HepG2 (cell line): ENCODE data around the gene EXOC1. TPM values are rescaled to one million over a fixed set of nuclear protein-coding genes. Genes with fewer than 3 reads are reported as not detected.
A peak's percentile ranks its signal among the peaks of the same experiment; 100 is the strongest.
"Not testable (repeated sequence)": the region's sequence is repeated elsewhere in the genome, so short reads cannot be mapped to it uniquely, and the experiment has no call there.

Experiments used
- ATAC-seq: fragments of 200-7000 bp; cut with Tn5 transposase; 3 replicates; pipeline ENCODE4 v1.9.1; 2020; ENCODE audit warnings: mild to moderate bottlenecking, moderate library complexity
- BruUV-seq: library from RNA; stranded (reverse); fragments of 400-500 nt; replicated peaks from 2 replicates; lab custom pipeline; 2021; lab: Mats Ljungman, UMichigan
- CTCF ChIA-PET: fragments of 300-600 bp; formaldehyde crosslinking; extraction: SDS; loops from one replicate; lab custom pipeline; 2021; ENCODE audit warnings: low total read pairs, inconsistent platforms, low intra/inter-chr PET ratio; lab: Yijun Ruan, JAX
- POLR2A ChIA-PET: fragments of 350-600 bp; sonication (Branson Sonifier 250); formaldehyde crosslinking; loops from one replicate; lab custom pipeline; 2020; ENCODE audit warnings: antibody characterized with exemption, inconsistent platforms; lab: Yijun Ruan, JAX
- DNase-seq: peaks from one replicate; pipeline ENCODE4 v3.0.0-alpha.2; 2015; ENCODE audit warnings: low spot score
- FAIRE-seq: peaks from 3 replicates; lab custom pipeline; 2011; peaks lifted over from hg19 to GRCh38; lab: Jason Lieb, UNC
- H2AFZ ChIP-seq: one replicate; pipeline ENCODE4 v1.6.1; 2011; ENCODE audit warnings: low read length, inconsistent platforms
- H3K27ac ChIP-seq: fragments of 300-600 bp; 3 replicates; pipeline ENCODE4 v1.8.0; 2011; ENCODE audit warnings: mixed run types, mild to moderate bottlenecking, mixed read lengths, low read length, inconsistent platforms; ENCODE audit not compliant: insufficient read depth; ENCODE audit errors: extremely low read length
- H3K27me3 ChIP-seq, 2 experiments: fragments of 200-600 bp in 1 of 2; 2 replicates in 1 of 2; 3 replicates in 1 of 2; pipeline versions ENCODE4 v1.6.0 to v1.8.0; 2011; ENCODE audit warnings: low read length in 2 of 2, mild to moderate bottlenecking in 2 of 2, moderate library complexity in 2 of 2, inconsistent platforms in 1 of 2; ENCODE audit not compliant: insufficient read depth in 2 of 2, control insufficient read depth in 1 of 2
- H3K36me3 ChIP-seq, 2 experiments: fragments of 200-600 bp in 1 of 2; replicated peaks in 1 of 2; 2 replicates in 1 of 2; 3 replicates in 1 of 2; pipeline versions ENCODE4 v1.5.1 to v1.8.0; 2011; ENCODE audit warnings: low read length in 2 of 2, inconsistent platforms in 1 of 2; ENCODE audit not compliant: insufficient read depth in 2 of 2, control insufficient read depth in 1 of 2
- H3K4me1 ChIP-seq: 2 replicates; pipeline ENCODE4 v1.5.1; 2012; ENCODE audit warnings: low read length, inconsistent platforms; ENCODE audit not compliant: insufficient read depth
- H3K4me2 ChIP-seq: 2 replicates; pipeline ENCODE4 v1.6.0; 2011; ENCODE audit warnings: low read depth, low read length, inconsistent platforms
- H3K4me3 ChIP-seq, 3 experiments: fragments of 200-600 bp in 1 of 3; sonication (generic), shearing (Covaris generic) in 1 of 3; replicated peaks in 1 of 3; 2 replicates each; pipeline ENCODE4 v1.5.1; 2011 to 2016; ENCODE audit warnings: low read length in 3 of 3, inconsistent platforms in 2 of 3, low read depth in 2 of 3, mild to moderate bottlenecking in 2 of 3, control low read depth in 1 of 3, mixed read lengths in 1 of 3; ENCODE audit not compliant: insufficient read depth in 1 of 3
- H3K79me2 ChIP-seq: one replicate; pipeline ENCODE4 v1.6.1; 2011; ENCODE audit warnings: low read length, inconsistent platforms; ENCODE audit not compliant: insufficient read depth
- H3K9ac ChIP-seq: 2 replicates; pipeline ENCODE4 v1.6.0; 2011; ENCODE audit warnings: mild to moderate bottlenecking, low read depth, low read length, inconsistent platforms; ENCODE audit not compliant: insufficient read depth
- H3K9me3 ChIP-seq: 2 replicates; pipeline ENCODE4 v1.5.1; 2012; ENCODE audit warnings: mild to moderate bottlenecking, low read length
- H4K20me1 ChIP-seq: 2 replicates; pipeline ENCODE4 v1.6.0; 2011; ENCODE audit warnings: inconsistent platforms, mild to moderate bottlenecking, low read length, moderate library complexity; ENCODE audit not compliant: insufficient read depth
- FOXA1 ChIP-seq, 2 experiments: fragments of 450-650 bp in 1 of 2; sonication (generic) in 1 of 2; formaldehyde crosslinking in 1 of 2; IDR thresholded peaks; 2 replicates each; pipeline versions ENCODE4 v1.4.0 to v1.6.1; 2016 to 2020; ENCODE audit warnings: missing genetic modification reagents in 1 of 2
- FOXA3 ChIP-seq: IDR thresholded peaks from 2 replicates; pipeline ENCODE4 v1.6.1; 2016; ENCODE audit warnings: missing genetic modification reagents, missing compliant biosample characterization
- HOXA3 ChIP-seq: sonication (generic); formaldehyde crosslinking; IDR thresholded peaks from 2 replicates; pipeline ENCODE4 v1.5.0; 2020; ENCODE audit warnings: missing genetic modification reagents
- TBX2 ChIP-seq: sonication (generic); formaldehyde crosslinking; IDR thresholded peaks from 2 replicates; pipeline ENCODE4 v1.5.0; 2020; ENCODE audit warnings: missing genetic modification reagents, mild to moderate bottlenecking, borderline replicate concordance
- ZNF777 ChIP-seq: sonication (generic); formaldehyde crosslinking; IDR thresholded peaks from 2 replicates; pipeline ENCODE4 v1.4.0; 2020; ENCODE audit warnings: missing genetic modification reagents
- WGBS: methylation state at CpG from one replicate; pipeline ENCODE4 v1.1.6; 2017; ENCODE audit warnings: low lambda C conversion rate; 5-methylcytosine and 5-hydroxymethylcytosine counted together
- in situ Hi-C: cut with HindIII; loops from 2 replicates; pipeline ENCODE4 v1.10.0; 2017; ENCODE audit warnings: low pct_unique_long_range_greater_than_20kb; ENCODE audit not compliant: extremely low pct_ligation_motif_present
- intact Hi-C: fragments of 100-400 bp; cut with micrococcal nuclease; formaldehyde crosslinking; loops from one replicate; pipeline ENCODE4 v1.10.0; 2022; ENCODE audit not compliant: unreplicated experiment
- polyA plus RNA-seq, 8 experiments: library from polyadenylated mRNA; depleted of rRNA in 3 of 8; stranded (reverse) in 7 of 8; unstranded in 1 of 8; fragments of >200 nt; fragmentation: Illumina TruSeq in 4 of 8; extraction: Trizol in 4 of 8; gene quantifications; 2 replicates each; pipeline versions ENCODE4 v1.2.1 to v1.2.3, GENCODE V29; 2011 to 2016; ENCODE audit warnings: low read depth in 4 of 8, missing spikeins in 1 of 8, mixed read lengths in 1 of 8; ENCODE audit not compliant: insufficient read depth in 1 of 8
- total RNA-seq, 5 experiments: library from RNA; depleted of rRNA; stranded (reverse); fragments of >200 nt; fragmentation: Illumina TruSeq; extraction: Trizol; gene quantifications; 2 replicates each; pipeline ENCODE4 v1.2.3, GENCODE V29; 2016; ENCODE audit warnings: low read depth in 1 of 5
- TF ChIP-seq, protein P1 (sequence below): IDR thresholded peaks from 2 replicates; pipeline ENCODE4 v1.4.0; 2020; ENCODE audit warnings: mild to moderate bottlenecking, missing genetic modification reagents
- TF ChIP-seq, protein P2 (sequence below): sonication (generic); formaldehyde crosslinking; IDR thresholded peaks from 2 replicates; pipeline ENCODE4 v1.5.1; 2020; ENCODE audit warnings: mild to moderate bottlenecking, missing genetic modification reagents, moderate library complexity
- TF ChIP-seq, protein P3 (sequence below): sonication (generic); formaldehyde crosslinking; IDR thresholded peaks from 2 replicates; pipeline ENCODE4 v1.4.0; 2020; ENCODE audit warnings: missing genetic modification reagents, borderline replicate concordance

EXOC1 gene
- total and polyA plus RNA-seq, 2 of the 13 experiments (the other 11 are each of a cell fraction or from before 2014, with no cell fraction given): 9.1 to 18.4 TPM

DNA sequence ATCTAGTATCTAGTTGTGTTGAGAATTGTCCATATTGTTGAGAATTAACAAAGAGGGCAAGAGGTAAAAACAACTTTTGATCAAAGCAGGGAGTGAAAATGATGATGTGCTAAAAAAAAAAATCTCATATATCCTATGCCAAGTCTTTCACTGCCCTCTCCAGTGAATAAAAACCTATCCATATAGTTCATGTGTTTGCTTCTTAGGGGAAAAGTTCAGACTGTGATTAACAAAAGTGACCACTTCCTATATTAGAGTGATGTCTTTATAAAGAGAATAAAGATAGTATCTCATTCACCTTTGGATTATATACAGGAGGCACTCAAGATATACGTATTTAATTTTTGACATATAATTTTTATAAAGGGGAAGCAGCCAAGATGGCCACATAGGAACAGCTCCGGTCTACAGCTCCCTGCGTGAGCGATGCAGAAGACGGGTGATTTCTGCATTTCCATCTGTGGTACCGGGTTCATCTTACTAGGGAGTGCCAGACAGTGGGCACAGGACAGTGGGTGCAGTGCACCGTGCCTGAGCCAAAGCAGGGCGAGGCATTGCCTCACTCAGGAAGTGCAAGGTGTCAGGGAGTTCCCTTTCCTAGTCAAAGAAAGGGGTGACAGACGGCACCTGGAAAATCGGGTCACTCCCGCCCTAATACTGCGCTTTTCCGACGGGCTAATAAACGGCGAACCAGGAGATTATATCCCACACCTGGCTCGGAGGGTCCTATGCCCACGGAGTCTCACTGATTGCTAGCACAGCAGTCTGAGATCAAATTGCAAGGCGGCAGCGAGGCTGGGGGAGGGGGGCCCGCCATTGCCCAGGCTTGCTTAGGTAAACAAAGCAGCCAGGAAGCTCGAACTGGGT lies 11.8 kb upstream of the EXOC1 start:
- not testable (repeated sequence) for BruUV-seq
- H3K4me3 ChIP-seq: peak overlapping the region in 2 of 3 experiments; percentile 6 to 23; a peak in 1 of 6 replicates

More for the DNA sequence above, 11.8 kb upstream of the EXOC1 start:
- H3K4me1 ChIP-seq; H4K20me1 ChIP-seq; H3K9ac ChIP-seq; H3K79me2 ChIP-seq; FAIRE-seq; H3K9me3 ChIP-seq; H3K27me3 ChIP-seq; H3K27ac ChIP-seq; intact Hi-C loops; ATAC-seq; CTCF ChIA-PET; H3K36me3 ChIP-seq; in situ Hi-C loops; H2AFZ ChIP-seq; DNase-seq; TF ChIP-seq FOXA1 (IDR thresholded peaks at IDR 0.05): not testable (repeated sequence)
- WGBS: 64% methylated on average over 10 of the region's 22 CpGs
- peak overlapping the region; percentile 53; the same call in 1 of the 2 replicates for H3K4me2 ChIP-seq
- POLR2A ChIA-PET: interaction anchor here (1.5 kb wide), 1 partner anchor 10 kb away, joined by 4 read pairs; no protein-coding TSS in a partner anchor
- TF ChIP-seq ZNF777 (CRISPR knock-in tag): peak; percentile 26; the same call in 1 of the 2 replicates
- 0 out of 2 replicates have a peak, but pooled peaks have one; percentile 11 for TF ChIP-seq HOXA3
- TF ChIP-seq FOXA3 (CRISPR knock-in tag): peak; percentile 48
- TF ChIP-seq, protein P1, sequence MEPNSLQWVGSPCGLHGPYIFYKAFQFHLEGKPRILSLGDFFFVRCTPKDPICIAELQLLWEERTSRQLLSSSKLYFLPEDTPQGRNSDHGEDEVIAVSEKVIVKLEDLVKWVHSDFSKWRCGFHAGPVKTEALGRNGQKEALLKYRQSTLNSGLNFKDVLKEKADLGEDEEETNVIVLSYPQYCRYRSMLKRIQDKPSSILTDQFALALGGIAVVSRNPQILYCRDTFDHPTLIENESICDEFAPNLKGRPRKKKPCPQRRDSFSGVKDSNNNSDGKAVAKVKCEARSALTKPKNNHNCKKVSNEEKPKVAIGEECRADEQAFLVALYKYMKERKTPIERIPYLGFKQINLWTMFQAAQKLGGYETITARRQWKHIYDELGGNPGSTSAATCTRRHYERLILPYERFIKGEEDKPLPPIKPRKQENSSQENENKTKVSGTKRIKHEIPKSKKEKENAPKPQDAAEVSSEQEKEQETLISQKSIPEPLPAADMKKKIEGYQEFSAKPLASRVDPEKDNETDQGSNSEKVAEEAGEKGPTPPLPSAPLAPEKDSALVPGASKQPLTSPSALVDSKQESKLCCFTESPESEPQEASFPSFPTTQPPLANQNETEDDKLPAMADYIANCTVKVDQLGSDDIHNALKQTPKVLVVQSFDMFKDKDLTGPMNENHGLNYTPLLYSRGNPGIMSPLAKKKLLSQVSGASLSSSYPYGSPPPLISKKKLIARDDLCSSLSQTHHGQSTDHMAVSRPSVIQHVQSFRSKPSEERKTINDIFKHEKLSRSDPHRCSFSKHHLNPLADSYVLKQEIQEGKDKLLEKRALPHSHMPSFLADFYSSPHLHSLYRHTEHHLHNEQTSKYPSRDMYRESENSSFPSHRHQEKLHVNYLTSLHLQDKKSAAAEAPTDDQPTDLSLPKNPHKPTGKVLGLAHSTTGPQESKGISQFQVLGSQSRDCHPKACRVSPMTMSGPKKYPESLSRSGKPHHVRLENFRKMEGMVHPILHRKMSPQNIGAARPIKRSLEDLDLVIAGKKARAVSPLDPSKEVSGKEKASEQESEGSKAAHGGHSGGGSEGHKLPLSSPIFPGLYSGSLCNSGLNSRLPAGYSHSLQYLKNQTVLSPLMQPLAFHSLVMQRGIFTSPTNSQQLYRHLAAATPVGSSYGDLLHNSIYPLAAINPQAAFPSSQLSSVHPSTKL (CRISPR knock-in tag): 0 out of 2 replicates have a peak, but pooled peaks have one; percentile 43
- TF ChIP-seq, protein P2, sequence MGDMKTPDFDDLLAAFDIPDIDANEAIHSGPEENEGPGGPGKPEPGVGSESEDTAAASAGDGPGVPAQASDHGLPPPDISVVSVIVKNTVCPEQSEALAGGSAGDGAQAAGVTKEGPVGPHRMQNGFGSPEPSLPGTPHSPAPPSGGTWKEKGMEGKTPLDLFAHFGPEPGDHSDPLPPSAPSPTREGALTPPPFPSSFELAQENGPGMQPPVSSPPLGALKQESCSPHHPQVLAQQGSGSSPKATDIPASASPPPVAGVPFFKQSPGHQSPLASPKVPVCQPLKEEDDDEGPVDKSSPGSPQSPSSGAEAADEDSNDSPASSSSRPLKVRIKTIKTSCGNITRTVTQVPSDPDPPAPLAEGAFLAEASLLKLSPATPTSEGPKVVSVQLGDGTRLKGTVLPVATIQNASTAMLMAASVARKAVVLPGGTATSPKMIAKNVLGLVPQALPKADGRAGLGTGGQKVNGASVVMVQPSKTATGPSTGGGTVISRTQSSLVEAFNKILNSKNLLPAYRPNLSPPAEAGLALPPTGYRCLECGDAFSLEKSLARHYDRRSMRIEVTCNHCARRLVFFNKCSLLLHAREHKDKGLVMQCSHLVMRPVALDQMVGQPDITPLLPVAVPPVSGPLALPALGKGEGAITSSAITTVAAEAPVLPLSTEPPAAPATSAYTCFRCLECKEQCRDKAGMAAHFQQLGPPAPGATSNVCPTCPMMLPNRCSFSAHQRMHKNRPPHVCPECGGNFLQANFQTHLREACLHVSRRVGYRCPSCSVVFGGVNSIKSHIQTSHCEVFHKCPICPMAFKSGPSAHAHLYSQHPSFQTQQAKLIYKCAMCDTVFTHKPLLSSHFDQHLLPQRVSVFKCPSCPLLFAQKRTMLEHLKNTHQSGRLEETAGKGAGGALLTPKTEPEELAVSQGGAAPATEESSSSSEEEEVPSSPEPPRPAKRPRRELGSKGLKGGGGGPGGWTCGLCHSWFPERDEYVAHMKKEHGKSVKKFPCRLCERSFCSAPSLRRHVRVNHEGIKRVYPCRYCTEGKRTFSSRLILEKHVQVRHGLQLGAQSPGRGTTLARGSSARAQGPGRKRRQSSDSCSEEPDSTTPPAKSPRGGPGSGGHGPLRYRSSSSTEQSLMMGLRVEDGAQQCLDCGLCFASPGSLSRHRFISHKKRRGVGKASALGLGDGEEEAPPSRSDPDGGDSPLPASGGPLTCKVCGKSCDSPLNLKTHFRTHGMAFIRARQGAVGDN: peak; percentile 39
- TF ChIP-seq TBX2: 0 out of 2 replicates have a peak, but pooled peaks have one; percentile 33
- TF ChIP-seq FOXA1 (CRISPR knock-in tag; IDR thresholded peaks at IDR 0.05): peak; percentile 50
- TF ChIP-seq, protein P3, sequence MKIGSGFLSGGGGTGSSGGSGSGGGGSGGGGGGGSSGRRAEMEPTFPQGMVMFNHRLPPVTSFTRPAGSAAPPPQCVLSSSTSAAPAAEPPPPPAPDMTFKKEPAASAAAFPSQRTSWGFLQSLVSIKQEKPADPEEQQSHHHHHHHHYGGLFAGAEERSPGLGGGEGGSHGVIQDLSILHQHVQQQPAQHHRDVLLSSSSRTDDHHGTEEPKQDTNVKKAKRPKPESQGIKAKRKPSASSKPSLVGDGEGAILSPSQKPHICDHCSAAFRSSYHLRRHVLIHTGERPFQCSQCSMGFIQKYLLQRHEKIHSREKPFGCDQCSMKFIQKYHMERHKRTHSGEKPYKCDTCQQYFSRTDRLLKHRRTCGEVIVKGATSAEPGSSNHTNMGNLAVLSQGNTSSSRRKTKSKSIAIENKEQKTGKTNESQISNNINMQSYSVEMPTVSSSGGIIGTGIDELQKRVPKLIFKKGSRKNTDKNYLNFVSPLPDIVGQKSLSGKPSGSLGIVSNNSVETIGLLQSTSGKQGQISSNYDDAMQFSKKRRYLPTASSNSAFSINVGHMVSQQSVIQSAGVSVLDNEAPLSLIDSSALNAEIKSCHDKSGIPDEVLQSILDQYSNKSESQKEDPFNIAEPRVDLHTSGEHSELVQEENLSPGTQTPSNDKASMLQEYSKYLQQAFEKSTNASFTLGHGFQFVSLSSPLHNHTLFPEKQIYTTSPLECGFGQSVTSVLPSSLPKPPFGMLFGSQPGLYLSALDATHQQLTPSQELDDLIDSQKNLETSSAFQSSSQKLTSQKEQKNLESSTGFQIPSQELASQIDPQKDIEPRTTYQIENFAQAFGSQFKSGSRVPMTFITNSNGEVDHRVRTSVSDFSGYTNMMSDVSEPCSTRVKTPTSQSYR (CRISPR knock-in tag): peak; percentile 37; the same call in 1 of the 2 replicates
